NB4 (cell line): ENCODE measurements around the gene MICAL3.

ENCODE experiments used
- CTCF ChIP-seq: IDR thresholded peaks from one replicate; pipeline ENCODE4 v1.5.1; 2012; ENCODE audit warnings: low read depth, low read length
- POLR2A ChIP-seq: IDR thresholded peaks from 2 replicates; pipeline ENCODE4 v1.6.1; 2011; ENCODE audit warnings: mild to moderate bottlenecking; ENCODE audit not compliant: insufficient read length; ENCODE audit errors: extremely low read depth

GRCh38 chr22:18044548-18045271 is 20.3 kb upstream of the MICAL3 start:
- TF ChIP-seq POLR2A: no peak
- no peak for TF ChIP-seq CTCF
